Colonic mucosa (tissue), 4 donors: Measurements from ENCODE around the gene SNRNP25. TPM values are rescaled to one million over a fixed set of nuclear protein-coding genes. Genes with fewer than 3 reads are reported as not detected.

ENCODE experiments used
- DNase-seq: peaks from one replicate; pipeline ENCODE4 v3.0.0-alpha.2; 2020
- H3K27ac ChIP-seq: fragments of 200-600 bp; one replicate; pipeline ENCODE4 v1.8.0; 2021
- H3K27me3 ChIP-seq: fragments of 200-600 bp; one replicate; pipeline ENCODE4 v1.8.0; 2021
- H3K36me3 ChIP-seq: fragments of 200-600 bp; one replicate; pipeline ENCODE4 v1.8.0; 2021
- H3K4me1 ChIP-seq: fragments of 200-600 bp; one replicate; pipeline ENCODE4 v1.8.0; 2021; ENCODE audit warnings: mild to moderate bottlenecking
- H3K4me3 ChIP-seq: fragments of 200-600 bp; one replicate; pipeline ENCODE4 v1.8.0; 2021
- H3K9ac ChIP-seq, 2 donors: one replicate each; pipeline ENCODE4 v1.7.0; 2013; ENCODE audit warnings: control low read depth in 2 of 2, low read depth in 2 of 2, low read length in 2 of 2
- H3K9me3 ChIP-seq: fragments of 200-600 bp; one replicate; pipeline ENCODE4 v1.8.0; 2021
- intact Hi-C: fragments of 100-400 bp; cut with DNase I; formaldehyde crosslinking; loops from one replicate; pipeline ENCODE4 v1.14.1; 2022
- total RNA-seq, 2 donors: library from RNA; stranded (reverse); fragmentation: NEBNext Ultra II Directional in 1 of 2; extraction: Animal tissue kit (Norgen Biotek cat#: 25700) in 1 of 2; gene quantifications; one replicate each; pipeline ENCODE4 v1.2.1, GENCODE V29; 2021
- TF ChIP-seq, protein P1 (sequence below): fragments of 200-600 bp; IDR thresholded peaks from one replicate; pipeline ENCODE4 v1.8.0; 2022; ENCODE audit warnings: antibody characterized with exemption, mild to moderate bottlenecking
- donor health status: healthy.
- donor health status: DM: no; HTN: no; CAD: no.
- donor health status: DM: no; HTN: no; CAD: no.

The SNRNP25 gene
- total RNA-seq, 2 donors from 2014 or later: 20.6 to 48.3 TPM

DNA sequence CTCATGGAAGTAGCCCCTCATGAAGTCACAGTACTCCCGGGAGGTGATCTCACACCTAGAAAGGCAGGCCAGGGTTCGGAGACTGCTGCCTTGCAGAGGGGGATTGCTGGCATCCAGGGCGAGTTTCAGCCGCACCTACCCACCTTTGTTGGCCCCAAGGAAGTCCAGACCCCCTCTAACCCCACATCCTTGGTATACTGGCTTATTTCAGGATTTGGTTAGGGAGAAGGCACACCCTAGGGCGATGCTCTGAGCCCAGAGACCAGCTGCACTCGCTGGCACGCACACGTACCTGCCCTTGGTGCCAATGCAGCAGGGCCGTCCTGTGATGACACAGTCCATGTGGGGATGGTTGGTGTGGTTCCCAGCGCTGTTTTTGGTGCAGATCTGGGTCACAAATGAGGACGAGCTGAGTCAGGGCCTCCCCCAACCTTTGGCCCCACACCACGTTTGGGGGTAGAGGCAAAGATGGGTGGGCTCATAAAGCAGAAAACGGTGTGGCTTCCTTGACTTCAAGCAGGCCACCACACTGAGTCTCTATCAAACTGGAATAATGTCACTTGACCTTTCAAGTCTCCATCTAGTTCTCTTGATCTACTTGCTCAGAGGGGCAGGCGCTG is 5.9 kb downstream of the SNRNP25 start:
- intact Hi-C loops: no loop called here
- H3K4me1 ChIP-seq: no peaks in the 10 kb centered on the region
- no peak for DNase-seq

DNA sequence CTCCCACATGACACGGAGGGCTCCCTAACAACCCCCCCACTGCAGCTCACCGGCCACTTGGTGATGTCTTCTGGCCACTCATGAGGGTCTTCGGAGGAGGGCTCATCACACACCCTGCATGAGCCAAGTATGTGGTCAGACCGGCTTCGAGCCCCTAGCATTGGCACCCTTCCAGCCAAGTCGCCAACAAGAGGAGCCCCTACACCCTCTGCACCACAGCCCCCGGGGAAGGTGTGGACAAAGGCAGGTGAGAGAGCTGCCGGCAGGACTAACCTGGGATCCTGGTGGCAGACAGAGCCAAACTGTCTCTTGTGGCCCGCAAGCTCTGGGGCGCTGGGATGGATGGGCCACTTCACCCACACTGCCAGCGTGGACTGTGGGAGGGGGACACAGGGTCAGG is 6.5 kb downstream of the SNRNP25 start:
- TF ChIP-seq, protein P1, sequence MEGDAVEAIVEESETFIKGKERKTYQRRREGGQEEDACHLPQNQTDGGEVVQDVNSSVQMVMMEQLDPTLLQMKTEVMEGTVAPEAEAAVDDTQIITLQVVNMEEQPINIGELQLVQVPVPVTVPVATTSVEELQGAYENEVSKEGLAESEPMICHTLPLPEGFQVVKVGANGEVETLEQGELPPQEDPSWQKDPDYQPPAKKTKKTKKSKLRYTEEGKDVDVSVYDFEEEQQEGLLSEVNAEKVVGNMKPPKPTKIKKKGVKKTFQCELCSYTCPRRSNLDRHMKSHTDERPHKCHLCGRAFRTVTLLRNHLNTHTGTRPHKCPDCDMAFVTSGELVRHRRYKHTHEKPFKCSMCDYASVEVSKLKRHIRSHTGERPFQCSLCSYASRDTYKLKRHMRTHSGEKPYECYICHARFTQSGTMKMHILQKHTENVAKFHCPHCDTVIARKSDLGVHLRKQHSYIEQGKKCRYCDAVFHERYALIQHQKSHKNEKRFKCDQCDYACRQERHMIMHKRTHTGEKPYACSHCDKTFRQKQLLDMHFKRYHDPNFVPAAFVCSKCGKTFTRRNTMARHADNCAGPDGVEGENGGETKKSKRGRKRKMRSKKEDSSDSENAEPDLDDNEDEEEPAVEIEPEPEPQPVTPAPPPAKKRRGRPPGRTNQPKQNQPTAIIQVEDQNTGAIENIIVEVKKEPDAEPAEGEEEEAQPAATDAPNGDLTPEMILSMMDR: no peak
- intact Hi-C loops: no loop called here
- no peak overlapping the region for H3K4me3 ChIP-seq
- H3K4me1 ChIP-seq: no peaks in the 10 kb centered on the region
- H3K9me3 ChIP-seq: no peaks in the 10 kb centered on the region
- H3K9ac ChIP-seq: no peak overlapping the region
- H3K27me3 ChIP-seq: no peaks in the 10 kb centered on the region
- no peaks in the 10 kb centered on the region for H3K36me3 ChIP-seq
- H3K27ac ChIP-seq: no peak overlapping the region
- DNase-seq: no peak

More for the DNA sequence above, 5.9 kb downstream of the SNRNP25 start:
- no peaks in the 10 kb centered on the region for H3K36me3 ChIP-seq
- no peak overlapping the region for H3K27ac ChIP-seq
- no peak overlapping the region for H3K9ac ChIP-seq
- no peak overlapping the region for H3K4me3 ChIP-seq
- H3K9me3 ChIP-seq: no peaks in the 10 kb centered on the region
- no peaks in the 10 kb centered on the region for H3K27me3 ChIP-seq
- TF ChIP-seq, protein P1: no peak

GRCh38 chr16:60929-61878 is 7.6 kb downstream of the SNRNP25 start:
- Histone ChIP-seq H3K27me3 (no peaks in the 10 kb centered on the region), H3K9me3 (no peaks in the 10 kb centered on the region), H3K36me3 (no peaks in the 10 kb centered on the region), H3K9ac (no peak overlapping the region), H3K27ac (no peak overlapping the region), H3K4me3 (no peak overlapping the region), H3K4me1 (no peaks in the 10 kb centered on the region)
- intact Hi-C loops: no loop called here
- DNase-seq: no peak
- TF ChIP-seq, protein P1: no peak

- no peaks in the 10 kb centered on the region for H3K4me1 ChIP-seq
- no peaks in the 10 kb centered on the region for H3K27me3 ChIP-seq
- no peak for DNase-seq
- H3K36me3 ChIP-seq: no peaks in the 10 kb centered on the region
- no peak overlapping the region for H3K4me3 ChIP-seq
- intact Hi-C loops: no loop called here
- no peak overlapping the region for H3K9ac ChIP-seq
- no peak overlapping the region for H3K27ac ChIP-seq
- TF ChIP-seq, protein P1: no peak
- no peaks in the 10 kb centered on the region for H3K9me3 ChIP-seq
These were observed 8.3 kb downstream of the SNRNP25 start for GRCh38 chr16:61879-62281.

DNA sequence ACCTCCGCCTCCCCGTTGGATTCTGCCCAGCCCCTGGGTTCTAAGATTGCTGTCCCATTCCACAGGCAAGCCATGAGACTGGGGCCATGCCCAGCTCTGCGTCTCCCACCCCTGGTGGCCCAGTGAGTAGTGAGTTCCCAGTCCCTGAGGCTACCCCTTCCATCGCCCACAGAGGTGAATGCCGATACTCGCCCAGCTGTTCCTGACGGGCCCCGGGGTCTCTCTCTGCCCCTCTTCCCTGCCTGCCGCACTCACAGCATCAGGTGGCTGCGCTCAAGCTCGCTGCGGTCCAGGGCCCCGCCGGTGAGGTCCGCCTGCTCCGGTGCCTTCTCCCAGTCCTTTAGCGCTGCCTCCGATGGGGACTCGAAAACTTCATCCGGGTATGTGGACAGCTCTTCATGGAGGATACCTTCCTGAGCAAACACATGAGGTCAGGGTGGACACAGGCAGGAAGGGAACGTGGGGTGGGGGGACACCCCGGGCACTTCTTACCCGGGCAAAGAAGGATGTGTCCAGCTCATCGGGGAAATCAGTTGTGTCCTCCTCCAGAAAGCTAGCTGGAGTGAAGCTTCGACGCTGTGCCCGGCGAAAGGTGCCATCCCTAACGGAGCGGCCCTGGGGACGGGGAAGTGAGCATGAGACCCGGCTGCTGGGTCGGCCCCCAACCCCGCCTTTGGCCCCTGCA is 8.8 kb downstream of the SNRNP25 start:
- Histone ChIP-seq H3K9me3 (no peaks in the 10 kb centered on the region), H3K4me1 (no peaks in the 10 kb centered on the region), H3K36me3 (no peaks in the 10 kb centered on the region), H3K27me3 (no peaks in the 10 kb centered on the region), H3K9ac (no peak overlapping the region), H3K27ac (no peak overlapping the region), H3K4me3 (no peak overlapping the region)
- intact Hi-C loops: no loop called here
- TF ChIP-seq, protein P1: no peak
- DNase-seq: no peak
